ENCODE results near the gene MT1G. TPM values are rescaled to one million over a fixed set of nuclear protein-coding genes. Genes with fewer than 3 reads are reported as not detected.
A peak's percentile ranks its signal among the peaks of the same experiment; 100 is the strongest.
"Not testable (repeated sequence)": the region's sequence is repeated elsewhere in the genome, so short reads cannot be mapped to it uniquely, and the experiment has no call there.

MT1G gene
- total and polyA plus RNA-seq, 7 donors = 2.0 to 2,487 (median 12.9) TPM

GRCh38 chr16:56626685-56627084 is 41.2 kb downstream of the MT1G start:
- intact Hi-C loops (cut with DNase I) = no loop called here
- DNase-seq = no peak
- Histone ChIP-seq H3K36me3 (no peaks in the 10 kb centered on the region), H3K4me1 (peaks cover 0 to 24% (median 19%) of the 10 kb centered on the region in 4 donors), H3K4me3 (peak overlapping the region; percentile 52 to 68 (median 58)), H3K9me3 (no peaks in the 10 kb centered on the region), H3K27ac (peak overlapping the region; percentile 89 to 92 (median 90)), H3K27me3 (no peaks in the 10 kb centered on the region)
- TF ChIP-seq POLR2A (IDR thresholded peaks at IDR 0.05) (no peak), POLR2AphosphoS5 (IDR thresholded peaks at IDR 0.05) (no peak), EP300 (IDR thresholded peaks at IDR 0.05) (no peak)
- TF ChIP-seq, protein P1, sequence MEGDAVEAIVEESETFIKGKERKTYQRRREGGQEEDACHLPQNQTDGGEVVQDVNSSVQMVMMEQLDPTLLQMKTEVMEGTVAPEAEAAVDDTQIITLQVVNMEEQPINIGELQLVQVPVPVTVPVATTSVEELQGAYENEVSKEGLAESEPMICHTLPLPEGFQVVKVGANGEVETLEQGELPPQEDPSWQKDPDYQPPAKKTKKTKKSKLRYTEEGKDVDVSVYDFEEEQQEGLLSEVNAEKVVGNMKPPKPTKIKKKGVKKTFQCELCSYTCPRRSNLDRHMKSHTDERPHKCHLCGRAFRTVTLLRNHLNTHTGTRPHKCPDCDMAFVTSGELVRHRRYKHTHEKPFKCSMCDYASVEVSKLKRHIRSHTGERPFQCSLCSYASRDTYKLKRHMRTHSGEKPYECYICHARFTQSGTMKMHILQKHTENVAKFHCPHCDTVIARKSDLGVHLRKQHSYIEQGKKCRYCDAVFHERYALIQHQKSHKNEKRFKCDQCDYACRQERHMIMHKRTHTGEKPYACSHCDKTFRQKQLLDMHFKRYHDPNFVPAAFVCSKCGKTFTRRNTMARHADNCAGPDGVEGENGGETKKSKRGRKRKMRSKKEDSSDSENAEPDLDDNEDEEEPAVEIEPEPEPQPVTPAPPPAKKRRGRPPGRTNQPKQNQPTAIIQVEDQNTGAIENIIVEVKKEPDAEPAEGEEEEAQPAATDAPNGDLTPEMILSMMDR (IDR thresholded peaks at IDR 0.05) = no peak
- WGBS, 2 donors = 25 to 52% methylated on average over 7 of the region's 7 CpGs

DNA sequence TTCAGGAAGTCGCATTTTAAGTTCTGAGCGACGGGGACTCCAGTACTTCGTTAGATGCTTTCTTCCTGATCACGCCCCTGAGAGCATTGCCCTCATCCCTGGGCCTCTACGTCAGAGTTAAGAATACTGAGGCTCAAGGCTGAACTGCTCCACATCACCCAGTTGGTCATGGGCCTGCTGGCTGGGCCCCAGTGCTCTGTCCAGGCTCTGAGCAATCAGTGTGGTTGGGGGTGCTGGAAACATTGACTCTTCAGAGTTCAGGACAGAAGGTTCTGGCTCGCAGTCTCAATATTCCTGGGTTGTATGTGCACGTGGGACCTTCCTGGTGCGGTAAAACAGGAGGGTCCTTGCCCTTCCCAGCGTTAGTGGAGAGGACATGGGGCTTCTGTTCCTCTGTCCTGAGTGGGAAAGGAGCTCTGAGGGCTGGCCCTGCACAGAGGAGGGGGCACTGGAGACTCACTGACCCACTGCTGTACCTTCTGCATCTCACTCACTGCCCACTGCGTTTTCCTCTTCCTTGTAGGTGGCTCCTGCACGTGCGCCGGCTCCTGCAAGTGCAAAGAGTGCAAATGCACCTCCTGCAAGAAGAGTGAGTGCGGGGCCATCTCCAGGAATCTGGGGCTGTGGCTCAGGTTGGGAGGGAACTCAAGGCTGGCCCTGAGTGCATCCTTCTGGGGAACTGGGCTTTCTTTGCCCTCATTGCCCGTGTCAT is 41.8 kb downstream of the MT1G start:
- Histone ChIP-seq H3K27ac (peak overlapping the region; percentile 89 to 92 (median 90)), H3K4me3 (peak overlapping the region; percentile 52 to 68 (median 58)), H3K27me3 (no peaks in the 10 kb centered on the region), H3K36me3 (no peaks in the 10 kb centered on the region), H3K4me1 (peaks cover 0 to 23% (median 19%) of the 10 kb centered on the region in 4 donors), H3K9me3 (no peaks in the 10 kb centered on the region)
- intact Hi-C loops (cut with DNase I) = loop anchor here (1.0 to 2.0 kb wide), 2 partner anchors 18 to 57 kb away; partner anchors contain the start of genes MT1X and MT2A
- DNase-seq = peak; percentile 91
- 8 to 18% methylated on average over 16 of the region's 16 CpGs for WGBS, 2 donors
- TF ChIP-seq POLR2A (IDR thresholded peaks at IDR 0.05) (no peak), EP300 (IDR thresholded peaks at IDR 0.05) (peak in 3 of 4 donors; percentile 46 to 72 (median 72)), POLR2AphosphoS5 (IDR thresholded peaks at IDR 0.05) (peak in 1 of 4 donors; percentile 74)
- TF ChIP-seq, protein P1 (IDR thresholded peaks at IDR 0.05) = no peak

- no peaks in the 10 kb centered on the region for H3K36me3 ChIP-seq
- peaks cover 0 to 23% (median 19%) of the 10 kb centered on the region in 4 donors for H3K4me1 ChIP-seq
- peak; percentile 95 for DNase-seq
- H3K4me3 ChIP-seq = peak within 1 kb of the TSS; percentile 52 to 68 (median 58)
- no peaks in the 10 kb centered on the region for H3K9me3 ChIP-seq
- H3K27ac ChIP-seq = peak within 1 kb of the TSS; percentile 89 to 92 (median 90)
- WGBS, 2 donors = 1 to 3% methylated on average over 62 of the region's 62 CpGs
- intact Hi-C loops (cut with DNase I) = loop anchor here (1.0 to 2.0 kb wide), 2 partner anchors 17 to 57 kb away; partner anchors contain the start of genes MT1X and MT2A
- TF ChIP-seq, protein P1 (IDR thresholded peaks at IDR 0.05) = no peak
- TF ChIP-seq POLR2A (IDR thresholded peaks at IDR 0.05) (peak; percentile 83 to 85), POLR2AphosphoS5 (IDR thresholded peaks at IDR 0.05) (peak; percentile 83 to 97 (median 94)), EP300 (IDR thresholded peaks at IDR 0.05) (peak in 3 of 4 donors; percentile 52 to 87 (median 83))
- H3K27me3 ChIP-seq = no peaks in the 10 kb centered on the region
These were observed 42.5 kb downstream of the MT1G start, which contains the start of gene MT1E for GRCh38 chr16:56625140-56625942. MT1E (plus strand) TSS chr16:56625781; CDS start chr16:56625852, 71 bp downstream.

DNA sequence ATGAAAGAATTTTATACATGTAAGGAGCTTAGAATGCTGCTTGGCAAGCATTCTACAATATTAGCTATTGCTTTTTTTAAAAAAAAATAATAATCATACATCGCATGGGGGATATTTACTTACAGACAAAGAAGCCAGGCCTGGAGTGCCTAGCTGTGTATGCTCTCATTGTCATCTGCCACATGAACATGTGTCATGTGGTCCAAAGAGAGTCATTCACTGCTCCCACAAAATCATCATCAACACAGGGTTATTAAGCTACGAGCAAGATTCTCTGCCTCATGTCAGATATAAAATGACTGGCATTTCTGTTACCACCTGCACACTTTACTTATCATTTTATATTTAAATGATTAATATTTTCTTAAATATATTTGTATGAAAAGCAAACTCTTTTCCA is 44.2 kb downstream of the MT1G start:
- H3K27me3 ChIP-seq = no peaks in the 10 kb centered on the region
- no peak overlapping the region for H3K4me3 ChIP-seq
- H3K9me3 ChIP-seq = no peaks in the 10 kb centered on the region
- intact Hi-C loops (cut with DNase I) = loop anchor here (2.0 kb wide), 1 partner anchor 59 kb away; the partner anchor contains the start of gene MT1X
- TF ChIP-seq POLR2AphosphoS5 (IDR thresholded peaks at IDR 0.05) (no peak), EP300 (IDR thresholded peaks at IDR 0.05) (no peak), POLR2A (IDR thresholded peaks at IDR 0.05) (no peak)
- TF ChIP-seq, protein P1 (IDR thresholded peaks at IDR 0.05) = no peak
- no peak for DNase-seq
- H3K4me1 ChIP-seq = peaks cover 0 to 23% (median 19%) of the 10 kb centered on the region in 4 donors
- H3K27ac ChIP-seq = no peak overlapping the region
- WGBS, 2 donors = 94 to 96% methylated on average over 2 of the region's 2 CpGs
- H3K36me3 ChIP-seq = no peaks in the 10 kb centered on the region

DNA sequence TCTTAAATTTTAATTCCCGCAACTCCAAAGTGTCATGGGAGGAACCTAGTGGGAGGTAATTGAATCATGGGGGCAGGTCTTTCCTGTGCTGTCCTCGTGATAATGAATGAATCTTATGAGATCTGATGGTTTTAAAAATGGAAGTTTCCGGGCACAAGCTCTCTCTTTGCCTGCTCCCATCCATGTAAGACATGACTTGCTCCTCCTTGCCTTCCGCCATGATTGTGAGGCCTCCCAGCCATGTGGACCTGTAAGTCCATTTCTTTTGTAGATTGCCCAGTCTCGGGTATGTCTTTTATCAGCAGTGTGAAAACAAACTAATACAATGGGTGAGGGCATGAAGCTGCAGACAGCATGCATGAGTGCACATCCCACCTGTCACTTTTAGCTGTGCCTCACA is 44.7 kb downstream of the MT1G start:
- peaks cover 0 to 23% (median 19%) of the 10 kb centered on the region in 4 donors for H3K4me1 ChIP-seq
- H3K27ac ChIP-seq; H3K4me3 ChIP-seq; H3K27me3 ChIP-seq; H3K36me3 ChIP-seq; H3K9me3 ChIP-seq; intact Hi-C loops (cut with DNase I): not testable (repeated sequence)
- DNase-seq = peak; percentile 29
- 94 to 95% methylated on average over 5 of the region's 5 CpGs for WGBS, 2 donors

- intact Hi-C loops (cut with DNase I) = not testable (repeated sequence)
These were observed 46.0 kb downstream of the MT1G start for GRCh38 chr16:56621665-56622445.

More at GRCh38 chr16:56621665-56622445, 46.0 kb downstream of the MT1G start:
- H3K4me1 ChIP-seq = peaks cover 0 to 28% (median 19%) of the 10 kb centered on the region in 4 donors
- WGBS, 2 donors = 73 to 82% methylated on average over 4 of the region's 4 CpGs
- DNase-seq, H3K27me3 ChIP-seq, H3K4me3 ChIP-seq, H3K9me3 ChIP-seq, H3K36me3 ChIP-seq: not testable (repeated sequence)
- H3K27ac ChIP-seq = peak overlapping the region in 1 of 4 donors; percentile 8
